ENCODE results near the gene JAKMIP2.

The JAKMIP2 gene

GRCh38 chr5:147708708-147709107 lies 73.8 kb downstream of the JAKMIP2 start:
- no peak for TF ChIP-seq CTCF (IDR thresholded peaks at IDR 0.05; ENCODE audit: insufficient read depth, low read depth, low read length, missing control alignments)
- DNase-seq (ENCODE audit: low read depth): no peak
- no peak overlapping the region for H3K4me3 ChIP-seq (ENCODE audit: low read depth, low read length)

- no peak for TF ChIP-seq CTCF (IDR thresholded peaks at IDR 0.05; ENCODE audit: insufficient read depth, low read depth, low read length, missing control alignments)
- DNase-seq (ENCODE audit: low read depth): no peak
- H3K4me3 ChIP-seq (ENCODE audit: low read depth, low read length): no peak overlapping the region
Observed at GRCh38 chr5:147704544-147704943, 78.0 kb downstream of the JAKMIP2 start.

- H3K4me3 ChIP-seq (ENCODE audit: low read depth, low read length): no peak overlapping the region
- no peak for DNase-seq (ENCODE audit: low read depth)
- no peak for TF ChIP-seq CTCF (IDR thresholded peaks at IDR 0.05; ENCODE audit: insufficient read depth, low read depth, low read length, missing control alignments)
Observed at GRCh38 chr5:147701468-147701867, 81.1 kb downstream of the JAKMIP2 start.

GRCh38 chr5:147699496-147700088 lies 82.9 kb downstream of the JAKMIP2 start:
- H3K4me3 ChIP-seq (ENCODE audit: low read depth, low read length): no peak overlapping the region
- no peak for DNase-seq (ENCODE audit: low read depth)
- no peak for TF ChIP-seq CTCF (IDR thresholded peaks at IDR 0.05; ENCODE audit: insufficient read depth, low read depth, low read length, missing control alignments)

GRCh38 chr5:147697380-147697779 lies 85.1 kb downstream of the JAKMIP2 start:
- no peak for TF ChIP-seq CTCF (IDR thresholded peaks at IDR 0.05; ENCODE audit: insufficient read depth, low read depth, low read length, missing control alignments)
- no peak overlapping the region for H3K4me3 ChIP-seq (ENCODE audit: low read depth, low read length)
- DNase-seq (ENCODE audit: low read depth): no peak

- no peak for TF ChIP-seq CTCF (IDR thresholded peaks at IDR 0.05; ENCODE audit: insufficient read depth, low read depth, low read length, missing control alignments)
- no peak for DNase-seq (ENCODE audit: low read depth)
- no peak overlapping the region for H3K4me3 ChIP-seq (ENCODE audit: low read depth, low read length)
Observed at GRCh38 chr5:147694772-147695171, 87.8 kb downstream of the JAKMIP2 start.

GRCh38 chr5:147693233-147693632 lies 89.3 kb downstream of the JAKMIP2 start:
- no peak for DNase-seq (ENCODE audit: low read depth)

More at GRCh38 chr5:147693233-147693632, 89.3 kb downstream of the JAKMIP2 start:
- TF ChIP-seq CTCF (IDR thresholded peaks at IDR 0.05; ENCODE audit: insufficient read depth, low read depth, low read length, missing control alignments): no peak
- no peak overlapping the region for H3K4me3 ChIP-seq (ENCODE audit: low read depth, low read length)
